IMR-90 (cell line): ENCODE data around the gene LRRC4C.

Experiments
- MXI1 ChIP-seq: IDR thresholded peaks from 2 replicates; pipeline ENCODE4 v1.6.1; 2012; ENCODE audit warnings: low read depth, mild to moderate bottlenecking, low read length, moderate library complexity, borderline replicate concordance
- POLR2A ChIP-seq: IDR thresholded peaks from 2 replicates; pipeline ENCODE4 v1.6.1; 2012; ENCODE audit warnings: mild to moderate bottlenecking, low read depth, low read length
- RAD21 ChIP-seq: IDR thresholded peaks from 2 replicates; pipeline ENCODE4 v1.6.1; 2012; ENCODE audit warnings: low read length, improper control_type of control experiment
- SMC3 ChIP-seq: fragments of 150-350 bp; IDR thresholded peaks from 2 replicates; pipeline ENCODE4 v1.6.1; 2016; ENCODE audit warnings: low read depth, mild to moderate bottlenecking, antibody characterized with exemption, low read length, moderate library complexity
- TF ChIP-seq, protein P1 (sequence below): conservative IDR thresholded peaks from 2 replicates; pipeline ENCODE4 v1.5.1; 2012; ENCODE audit warnings: mild to moderate bottlenecking, low read depth, low read length, improper control_type of control experiment
- TF ChIP-seq, protein P2 (sequence below): fragments of 150-350 bp; IDR thresholded peaks from 2 replicates; pipeline ENCODE4 v1.6.1; 2017; ENCODE audit warnings: mild to moderate bottlenecking, antibody characterized with exemption, low read length, low read depth

DNA sequence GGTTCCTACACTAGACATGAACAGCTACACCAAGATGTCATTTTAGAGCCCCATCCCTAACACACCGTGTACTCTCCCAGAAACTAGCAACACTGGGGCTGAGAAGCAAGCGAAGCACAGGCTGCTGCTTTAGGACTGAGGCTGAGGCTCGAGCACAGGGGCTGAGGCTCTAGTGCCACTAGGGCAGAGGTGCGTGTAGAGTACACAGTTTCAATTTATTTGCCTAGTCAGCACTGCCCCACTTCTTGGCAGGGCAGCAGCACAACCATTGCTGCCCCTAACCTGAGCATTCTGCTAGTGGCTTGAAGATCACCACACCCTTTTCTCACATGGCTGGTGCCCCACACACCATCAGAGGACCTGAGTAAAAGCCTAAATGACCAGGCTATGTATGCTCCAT, 713.2 kb downstream of the LRRC4C start:
- TF ChIP-seq, protein P1, sequence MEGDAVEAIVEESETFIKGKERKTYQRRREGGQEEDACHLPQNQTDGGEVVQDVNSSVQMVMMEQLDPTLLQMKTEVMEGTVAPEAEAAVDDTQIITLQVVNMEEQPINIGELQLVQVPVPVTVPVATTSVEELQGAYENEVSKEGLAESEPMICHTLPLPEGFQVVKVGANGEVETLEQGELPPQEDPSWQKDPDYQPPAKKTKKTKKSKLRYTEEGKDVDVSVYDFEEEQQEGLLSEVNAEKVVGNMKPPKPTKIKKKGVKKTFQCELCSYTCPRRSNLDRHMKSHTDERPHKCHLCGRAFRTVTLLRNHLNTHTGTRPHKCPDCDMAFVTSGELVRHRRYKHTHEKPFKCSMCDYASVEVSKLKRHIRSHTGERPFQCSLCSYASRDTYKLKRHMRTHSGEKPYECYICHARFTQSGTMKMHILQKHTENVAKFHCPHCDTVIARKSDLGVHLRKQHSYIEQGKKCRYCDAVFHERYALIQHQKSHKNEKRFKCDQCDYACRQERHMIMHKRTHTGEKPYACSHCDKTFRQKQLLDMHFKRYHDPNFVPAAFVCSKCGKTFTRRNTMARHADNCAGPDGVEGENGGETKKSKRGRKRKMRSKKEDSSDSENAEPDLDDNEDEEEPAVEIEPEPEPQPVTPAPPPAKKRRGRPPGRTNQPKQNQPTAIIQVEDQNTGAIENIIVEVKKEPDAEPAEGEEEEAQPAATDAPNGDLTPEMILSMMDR = no peak
- no peak for TF ChIP-seq MXI1
- TF ChIP-seq, protein P2, sequence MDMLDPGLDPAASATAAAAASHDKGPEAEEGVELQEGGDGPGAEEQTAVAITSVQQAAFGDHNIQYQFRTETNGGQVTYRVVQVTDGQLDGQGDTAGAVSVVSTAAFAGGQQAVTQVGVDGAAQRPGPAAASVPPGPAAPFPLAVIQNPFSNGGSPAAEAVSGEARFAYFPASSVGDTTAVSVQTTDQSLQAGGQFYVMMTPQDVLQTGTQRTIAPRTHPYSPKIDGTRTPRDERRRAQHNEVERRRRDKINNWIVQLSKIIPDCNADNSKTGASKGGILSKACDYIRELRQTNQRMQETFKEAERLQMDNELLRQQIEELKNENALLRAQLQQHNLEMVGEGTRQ = no peak
- no peak for TF ChIP-seq POLR2A
- no peak for TF ChIP-seq RAD21
- TF ChIP-seq SMC3 = no peak
